Eye (tissue), 1 donor: Measurements from ENCODE around the gene SERPINE2.
A peak's percentile ranks its signal among the peaks of the same experiment; 100 is the strongest.
"Not testable (repeated sequence)": the region's sequence is repeated elsewhere in the genome, so short reads cannot be mapped to it uniquely, and the experiment has no call there.

Experiments used
- DNase-seq: peaks from one replicate; pipeline ENCODE4 v3.0.0-alpha.2; 2015

Gene SERPINE2

DNA sequence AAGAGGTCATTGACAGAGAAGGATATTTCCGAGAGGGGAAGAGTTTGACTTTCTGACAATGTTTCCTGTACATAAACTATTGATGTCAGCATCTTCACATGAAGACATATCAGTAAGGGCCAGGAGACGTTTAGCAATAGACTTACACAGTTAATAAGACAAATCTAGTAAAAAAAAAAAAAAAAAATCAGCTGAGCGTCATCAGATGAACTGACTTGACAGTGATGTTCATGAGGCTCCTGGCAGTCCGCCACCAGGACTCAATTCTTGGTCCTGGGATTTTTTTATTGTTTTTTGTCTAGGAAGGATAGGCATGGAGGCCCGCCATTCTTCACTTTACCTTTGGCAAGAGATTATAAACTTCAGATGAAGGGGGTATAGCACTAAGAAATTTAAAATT lies 67.4 kb downstream of the SERPINE2 start:
- DNase-seq = no peak

GRCh38 chr2:223970343-223971128 lies 68.5 kb downstream of the SERPINE2 start:
- DNase-seq = peak; percentile 90

DNA sequence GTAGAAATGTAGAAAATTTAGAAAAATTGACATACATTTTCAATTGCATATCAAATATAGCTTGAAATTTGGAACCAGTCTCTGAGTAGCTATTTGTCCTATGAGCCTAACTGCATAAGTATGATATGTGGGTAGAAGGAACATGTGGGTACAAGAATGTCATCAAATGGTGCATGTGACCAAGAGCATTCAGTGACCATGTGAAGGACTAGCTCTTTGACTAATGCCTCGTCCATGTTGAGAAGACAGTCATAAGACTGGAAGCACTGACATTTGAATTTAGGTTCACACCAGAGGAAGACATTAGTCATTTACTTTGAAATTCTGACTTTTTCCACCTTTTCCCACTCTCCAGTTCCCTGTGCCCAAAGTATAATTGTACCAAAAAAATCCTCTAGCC lies 69.2 kb downstream of the SERPINE2 start:
- DNase-seq = no peak

DNA sequence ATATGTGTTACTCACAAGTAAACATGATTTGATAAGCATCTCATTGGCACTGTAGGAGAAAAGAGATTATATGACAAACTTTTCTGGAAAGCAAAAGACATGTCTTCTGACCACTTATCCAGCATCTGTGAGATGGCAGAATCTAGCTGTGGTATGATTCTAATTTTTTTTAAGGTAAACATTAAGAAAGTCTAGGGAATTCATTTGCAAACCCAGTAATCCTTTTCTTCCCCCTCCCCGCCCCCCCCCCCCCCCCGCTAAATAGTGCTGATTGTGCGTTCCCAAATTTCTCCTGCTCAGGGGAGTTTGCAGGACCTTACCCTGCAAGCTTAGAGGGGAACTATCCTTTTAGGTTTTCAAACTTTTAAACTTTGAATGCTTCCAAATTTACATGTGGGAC lies 69.8 kb downstream of the SERPINE2 start:
- no peak for DNase-seq

- no peak for DNase-seq
Observed at GRCh38 chr2:223967981-223968380, 71.1 kb downstream of the SERPINE2 start.

DNA sequence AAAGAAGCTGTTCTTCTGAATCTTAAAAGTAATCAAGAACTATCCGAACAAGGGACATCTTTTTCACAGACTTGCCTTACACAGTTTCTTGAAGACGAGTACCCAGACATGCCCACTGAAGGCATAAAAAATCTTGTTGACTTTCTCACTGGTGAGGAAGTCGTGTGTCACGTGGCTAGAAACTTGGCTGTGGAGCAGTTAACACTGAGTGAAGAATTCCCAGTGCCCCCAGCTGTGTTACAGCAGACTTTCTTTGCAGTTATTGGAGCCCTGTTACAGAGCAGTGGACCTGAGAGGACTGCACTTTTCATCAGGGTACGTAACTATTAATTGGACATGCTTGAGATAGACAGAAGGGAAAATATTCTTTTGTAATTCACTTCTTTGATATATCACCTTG lies 79.4 kb downstream of the SERPINE2 start:
- no peak for DNase-seq

- DNase-seq = peak; percentile 99
Observed at GRCh38 chr2:223957092-223957851, 81.8 kb downstream of the SERPINE2 start, which contains the start of gene MRPL44. MRPL44 (plus strand) TSS chr2:223957463; CDS start chr2:223957473, 10 bp downstream.

DNA sequence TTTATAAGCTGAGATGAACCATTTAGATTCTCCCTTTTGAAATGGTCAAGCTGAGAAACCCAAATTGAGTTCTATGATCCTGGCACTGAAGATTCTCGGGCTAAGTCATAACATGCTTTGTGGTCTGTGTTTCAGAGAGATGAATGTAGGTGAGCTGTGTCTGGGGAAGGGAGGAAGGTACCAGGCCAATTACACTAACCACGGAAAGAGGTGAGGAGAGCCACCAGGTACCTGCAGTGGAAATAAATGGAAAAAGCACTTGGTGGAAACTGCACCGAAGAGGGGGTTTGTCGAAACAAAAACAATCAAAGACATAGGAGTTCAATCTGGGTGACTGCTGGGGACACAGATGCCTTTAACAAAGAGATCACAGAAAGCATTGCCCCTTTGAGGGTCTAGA lies 82.8 kb downstream of the SERPINE2 start:
- no peak for DNase-seq

GRCh38 chr2:223954401-223954800 lies 84.7 kb downstream of the SERPINE2 start:
- DNase-seq = no peak

GRCh38 chr2:223952280-223952968 lies 86.7 kb downstream of the SERPINE2 start:
- DNase-seq = peak; percentile 64

- DNase-seq = no peak
Observed at GRCh38 chr2:223950448-223951347, 88.4 kb downstream of the SERPINE2 start.

DNA sequence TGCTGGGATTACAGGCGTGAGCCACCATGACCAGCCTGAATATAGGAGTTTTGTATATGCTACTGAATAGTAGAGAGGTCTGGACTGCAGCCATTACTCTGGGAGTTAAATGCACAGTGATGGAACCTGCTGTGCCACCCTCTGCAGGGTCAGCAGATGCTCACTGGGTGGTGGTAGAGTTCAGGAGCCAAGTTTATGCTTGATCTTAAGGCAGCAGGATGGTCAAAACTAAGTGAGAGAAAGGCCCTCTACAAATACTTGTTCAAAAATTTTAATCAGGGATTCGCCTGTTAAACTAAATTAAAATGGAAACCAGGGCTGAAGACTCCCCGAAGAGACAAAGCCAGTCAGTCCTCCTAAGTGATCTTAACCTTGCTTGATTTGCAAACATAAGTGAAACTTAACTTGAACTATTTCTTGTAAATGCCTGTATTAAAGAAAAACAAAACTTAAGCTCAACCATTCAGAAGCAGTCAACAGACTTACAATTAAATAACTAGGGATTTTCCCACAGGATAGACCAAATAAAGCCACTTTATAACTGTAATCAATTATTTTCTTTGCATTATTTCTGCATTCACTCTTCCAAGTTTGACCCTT lies 89.7 kb downstream of the SERPINE2 start:
- no peak for DNase-seq

GRCh38 chr2:223947711-223948205 lies 91.3 kb downstream of the SERPINE2 start:
- DNase-seq = no peak

DNA sequence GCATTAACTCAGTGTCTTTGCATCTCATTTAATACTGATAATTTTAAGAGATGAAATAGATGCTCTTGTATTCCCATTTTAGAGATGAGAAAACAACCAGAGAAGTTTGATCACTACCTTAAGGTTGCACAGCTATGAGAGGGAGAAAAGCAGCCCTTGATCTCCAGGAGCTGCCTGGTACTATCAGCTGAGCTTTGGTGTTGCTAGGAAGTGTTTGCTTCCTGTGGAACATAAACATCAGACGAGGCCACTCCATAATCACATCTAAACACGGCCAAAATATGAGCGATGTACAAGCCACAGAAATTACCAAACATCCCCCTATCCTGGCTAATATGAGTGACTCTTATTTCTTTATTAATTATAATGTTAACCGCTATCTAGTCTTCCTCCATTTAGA lies 93.3 kb downstream of the SERPINE2 start:
- DNase-seq = no peak

DNA sequence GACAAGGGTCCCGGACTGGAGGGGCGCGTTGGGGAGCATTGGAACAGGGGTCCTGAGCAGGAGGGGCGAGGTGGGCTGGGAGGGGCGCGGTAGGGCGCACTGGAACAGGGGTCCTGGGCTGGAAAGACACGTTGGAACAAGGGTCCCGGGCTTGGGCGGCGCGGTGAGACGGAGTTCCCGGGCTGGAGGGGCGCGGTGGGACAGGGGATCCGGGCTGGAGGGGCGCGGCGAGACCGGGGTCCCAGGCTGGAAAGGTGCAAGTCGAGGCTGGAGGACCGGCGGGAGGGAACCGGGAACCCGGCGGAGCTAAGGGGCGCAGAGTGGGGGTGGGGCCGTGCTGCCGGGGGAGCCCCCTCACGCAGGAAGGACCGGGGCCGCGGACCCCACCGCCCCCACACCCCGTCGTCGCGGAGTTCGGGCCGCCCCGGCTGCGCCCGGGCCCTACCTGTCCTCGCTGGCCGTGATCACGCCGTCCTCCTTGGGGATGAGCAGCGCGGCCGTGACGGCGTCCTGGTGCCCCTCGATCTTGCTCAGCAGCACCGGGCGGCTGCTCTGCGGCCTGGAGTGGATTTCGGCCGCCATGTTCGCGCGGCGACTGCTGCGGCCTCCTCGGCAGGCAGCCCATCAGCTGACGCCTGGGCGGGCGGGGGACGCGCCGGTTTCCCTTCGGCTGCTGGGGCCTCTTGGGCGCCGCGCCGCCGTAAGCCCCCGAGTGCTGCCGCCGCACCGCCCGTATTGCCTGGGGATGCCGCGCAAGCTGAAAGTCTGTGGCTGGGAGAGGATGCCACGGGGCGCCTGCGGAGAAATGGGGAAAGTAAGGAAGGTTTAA lies 94.2 kb downstream of the SERPINE2 start, which contains the start of gene WDFY1:
WDFY1 (minus strand) TSS at position 633 of the 829 bp plus-strand sequence; CDS start at position 582, 51 bp downstream.
- peak; percentile 95 for DNase-seq

- peak; percentile 75 for DNase-seq
Observed at GRCh38 chr2:223944166-223944702, 94.9 kb downstream of the SERPINE2 start.

DNA sequence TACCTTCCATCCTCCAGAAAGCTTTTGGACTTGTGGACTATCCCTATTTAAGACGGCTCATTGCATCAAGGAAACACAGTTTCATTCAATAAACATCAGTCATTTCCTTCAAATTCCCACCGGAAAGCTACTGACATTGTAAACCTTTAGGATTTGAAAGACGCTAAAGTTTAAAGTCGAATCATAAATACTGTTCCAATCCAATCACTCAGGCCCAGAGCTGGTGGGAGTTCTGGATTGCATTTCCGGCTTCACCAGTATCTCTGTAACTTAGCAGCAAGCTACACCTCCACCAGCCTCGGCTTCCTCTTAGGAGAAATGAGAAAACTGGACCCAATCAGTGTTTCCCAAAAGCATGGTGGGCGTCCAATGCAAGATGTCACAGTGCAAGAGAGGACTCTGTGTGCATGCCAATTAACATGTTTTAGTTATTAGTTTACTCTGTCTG lies 95.5 kb downstream of the SERPINE2 start:
- peak; percentile 31 for DNase-seq

- DNase-seq = no peak
Observed at GRCh38 chr2:223943135-223943534, 96.0 kb downstream of the SERPINE2 start.

GRCh38 chr2:223941579-223942277 lies 97.4 kb downstream of the SERPINE2 start:
- no peak for DNase-seq

DNA sequence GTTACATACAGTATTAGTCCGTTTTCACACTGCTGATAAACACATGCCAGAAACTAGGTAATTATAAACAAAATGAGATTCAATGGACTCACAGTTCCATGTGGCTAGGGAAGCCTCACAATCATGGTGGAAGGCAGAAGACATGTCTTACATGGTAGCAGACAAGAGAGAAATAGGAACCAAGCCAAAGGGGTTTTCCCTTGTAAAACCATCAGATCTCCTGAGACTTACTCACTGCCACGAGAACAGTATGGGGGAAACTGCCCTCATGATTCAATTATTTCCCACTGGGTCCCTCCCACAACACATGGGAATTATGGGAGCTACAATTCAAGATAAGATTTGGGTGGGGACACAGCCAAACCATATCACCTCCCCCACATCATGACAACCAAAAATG lies 99.6 kb downstream of the SERPINE2 start:
- not testable (repeated sequence) for DNase-seq
